A549 (cell line): ENCODE measurements around the gene PAEP. TPM values are rescaled to one million over a fixed set of nuclear protein-coding genes. Genes with fewer than 3 reads are reported as not detected.

Experiments used
- ATAC-seq, 2 experiments: fragments of 200-7000 bp in 1 of 2; fragments of >200 bp in 1 of 2; cut with Nextera tagmentation in 1 of 2; cut with Tn5 transposase in 1 of 2; 3 replicates each; pipeline versions ENCODE4 v1.8.0 to v1.9.1; 2018 to 2020; ENCODE audit warnings: mild to moderate bottlenecking in 1 of 2, moderate library complexity in 1 of 2
- CTCF ChIA-PET: fragments of 300-600 bp; sonication (Branson Sonifier 250); formaldehyde crosslinking; extraction: SDS; loops from one replicate; lab custom pipeline; 2021; ENCODE audit warnings: antibody characterized with exemption, inconsistent platforms; lab: Yijun Ruan, JAX
- POLR2A ChIA-PET: fragments of 350-600 bp; formaldehyde crosslinking; extraction: SDS; loops from one replicate; lab custom pipeline; 2021; ENCODE audit warnings: antibody characterized with exemption, inconsistent platforms; lab: Yijun Ruan, JAX
- DNase-seq, 2 experiments: peaks; one replicate each; pipeline versions ENCODE4 v3.0.0 to v3.0.0-alpha.2; 2011 to 2016; ENCODE audit warnings: low read depth in 1 of 2, low spot score in 1 of 2
- FAIRE-seq: peaks from 2 replicates; lab custom pipeline; 2011; peaks lifted over from hg19 to GRCh38; lab: Jason Lieb, UNC
- H3K27ac ChIP-seq, 2 experiments: fragments of >200 bp; sonication (Bioruptor Twin); formaldehyde crosslinking; 3 replicates each; pipeline ENCODE4 v1.5.1; 2016 to 2017
- H3K4me1 ChIP-seq: fragments of >200 bp; sonication (Bioruptor Twin); formaldehyde crosslinking; 3 replicates; pipeline ENCODE4 v1.6.1; 2016
- H3K4me2 ChIP-seq: fragments of >200 bp; sonication (Bioruptor Twin); formaldehyde crosslinking; 3 replicates; pipeline ENCODE4 v1.6.1; 2016
- H3K4me3 ChIP-seq: fragments of >200 bp; sonication (Bioruptor Twin); formaldehyde crosslinking; 3 replicates; pipeline ENCODE4 v1.5.1; 2016
- H3K9me3 ChIP-seq: fragments of >200 bp; sonication (Bioruptor Twin); formaldehyde crosslinking; 3 replicates; pipeline ENCODE4 v1.6.1; 2016
- BHLHE40 ChIP-seq: IDR thresholded peaks from 2 replicates; pipeline ENCODE4 v1.6.1; 2012; ENCODE audit warnings: low read depth, low read length, inconsistent platforms
- CHD2 ChIP-seq: fragments of 150-350 bp; IDR thresholded peaks from 2 replicates; pipeline ENCODE4 v1.6.1; 2014; ENCODE audit warnings: low read length; ENCODE audit not compliant: partially characterized antibody
- CHD4 ChIP-seq: fragments of 200-600 bp; sonication (generic); IDR thresholded peaks from 2 replicates; pipeline ENCODE4 v1.6.1; 2016; ENCODE audit warnings: antibody characterized with exemption, mild to moderate bottlenecking, borderline replicate concordance
- CTCF ChIP-seq: fragments of >200 bp; sonication (Bioruptor Twin); formaldehyde crosslinking; IDR thresholded peaks from 3 replicates; pipeline ENCODE4 v1.5.1; 2016
- E2F6 ChIP-seq: IDR thresholded peaks from 2 replicates; pipeline ENCODE4 v1.6.1; 2012; ENCODE audit warnings: low read depth, borderline replicate concordance
- ELK1 ChIP-seq: fragments of 150-350 bp; IDR thresholded peaks from 2 replicates; pipeline ENCODE4 v1.6.1; 2014; ENCODE audit warnings: low read depth, mild to moderate bottlenecking, low read length
- FOSB ChIP-seq: fragments of 250-450 bp; sonication (Bioruptor Pico); IDR thresholded peaks from 2 replicates; pipeline ENCODE4 v1.5.0; 2020; ENCODE audit warnings: mild to moderate bottlenecking, moderate library complexity
- FOXS1 ChIP-seq: fragments of 250-450 bp; sonication (Bioruptor Pico); IDR thresholded peaks from 2 replicates; pipeline ENCODE4 v1.5.0; 2020; ENCODE audit warnings: mild to moderate bottlenecking, moderate library complexity
- GATA3 ChIP-seq: IDR thresholded peaks from 2 replicates; pipeline ENCODE4 v1.6.1; 2012; ENCODE audit warnings: borderline replicate concordance
- HDAC2 ChIP-seq: fragments of 200-600 bp; sonication (generic); IDR thresholded peaks from 2 replicates; pipeline ENCODE4 v1.6.1; 2016
- HOXB5 ChIP-seq: fragments of 250-450 bp; sonication (Bioruptor Pico); IDR thresholded peaks from 2 replicates; pipeline ENCODE4 v1.5.0; 2020; ENCODE audit warnings: mild to moderate bottlenecking, moderate library complexity
- JUNB ChIP-seq: fragments of >200 bp; sonication (Bioruptor Twin); formaldehyde crosslinking; IDR thresholded peaks from 2 replicates; pipeline ENCODE4 v1.6.1; 2016
- KDM1A ChIP-seq: fragments of 200-600 bp; sonication (generic); IDR thresholded peaks from 2 replicates; pipeline ENCODE4 v1.6.1; 2016; ENCODE audit warnings: low read depth, mild to moderate bottlenecking
- MAX ChIP-seq: IDR thresholded peaks from 2 replicates; pipeline ENCODE4 v1.6.1; 2012
- MYC ChIP-seq: IDR thresholded peaks from 2 replicates; pipeline ENCODE4 v1.6.1; 2012; ENCODE audit warnings: mild to moderate bottlenecking, inconsistent platforms, low read length, improper control_type of control experiment, borderline replicate concordance
- PHF8 ChIP-seq: fragments of 200-600 bp; sonication (generic); IDR thresholded peaks from 2 replicates; pipeline ENCODE4 v1.6.1; 2016; ENCODE audit warnings: low read depth, mild to moderate bottlenecking, antibody characterized with exemption, moderate library complexity, borderline replicate concordance
- POLR2A ChIP-seq: IDR thresholded peaks from 2 replicates; pipeline ENCODE4 v1.6.1; 2012; ENCODE audit warnings: mild to moderate bottlenecking, low read length
- POLR2AphosphoS2 ChIP-seq: conservative IDR thresholded peaks from 2 replicates; pipeline ENCODE4 v1.6.1; 2012; ENCODE audit warnings: low read length, improper control_type of control experiment, inconsistent platforms
- RAD21 ChIP-seq, 2 experiments: fragments of >200 bp in 1 of 2; sonication (Bioruptor Twin) in 1 of 2; formaldehyde crosslinking in 1 of 2; IDR thresholded peaks in 1 of 2; conservative IDR thresholded peaks in 1 of 2; 2 replicates in 1 of 2; 3 replicates in 1 of 2; pipeline ENCODE4 v1.6.1; 2012 to 2018; ENCODE audit warnings: inconsistent platforms in 1 of 2
- RARB ChIP-seq: fragments of 250-450 bp; sonication (Bioruptor Pico); IDR thresholded peaks from 2 replicates; pipeline ENCODE4 v1.8.0; 2021; ENCODE audit warnings: mild to moderate bottlenecking, moderate library complexity
- RCOR1 ChIP-seq: fragments of 150-350 bp; IDR thresholded peaks from 2 replicates; pipeline ENCODE4 v1.6.1; 2014; ENCODE audit warnings: antibody characterized with exemption, low read length, low read depth
- REST ChIP-seq: fragments of 200-600 bp; sonication (generic); IDR thresholded peaks from 2 replicates; pipeline ENCODE4 v1.6.1; 2016; ENCODE audit warnings: antibody characterized with exemption, mild to moderate bottlenecking, moderate library complexity
- TFCP2L1 ChIP-seq: fragments of 250-450 bp; sonication (Bioruptor Pico); IDR thresholded peaks from 2 replicates; pipeline ENCODE4 v1.5.0; 2021; ENCODE audit warnings: mild to moderate bottlenecking
- TP53 ChIP-seq: fragments of 250-450 bp; sonication (Bioruptor Pico); IDR thresholded peaks from 2 replicates; pipeline ENCODE4 v1.5.0; 2021; ENCODE audit warnings: mild to moderate bottlenecking, moderate library complexity
- ZNF302 ChIP-seq: fragments of 250-450 bp; sonication (Bioruptor Pico); IDR thresholded peaks from 2 replicates; pipeline ENCODE4 v1.9.0; 2021; ENCODE audit warnings: inconsistent platforms, mild to moderate bottlenecking, moderate library complexity
- WGBS: methylation state at CpG from one replicate; pipeline ENCODE4 v1.1.6; 2017; ENCODE audit errors: missing lambda C conversion rate; 5-methylcytosine and 5-hydroxymethylcytosine counted together
- polyA plus RNA-seq, 4 experiments: library from polyadenylated mRNA; depleted of rRNA in 3 of 4; stranded (reverse); fragments of >200 nt; fragmentation: RNase III in 1 of 4; extraction: RNeasy Plus Mini Kit Qiagen cat#74134 plus additional on column Dnase treatment in 1 of 4; gene quantifications; 2 replicates in 3 of 4; 3 replicates in 1 of 4; pipeline ENCODE4 v1.2.3, GENCODE V29; 2011 to 2017

PAEP gene
- polyA plus RNA-seq, 2 of the 4 experiments (the other 2 are of a cell fraction): not detected

GRCh38 chr9:135554718-135555117, 6.8 kb upstream of the PAEP start:
- ATAC-seq (peak in 1 of 2 experiments; percentile 40; a peak in 1 of 6 replicates), DNase-seq (peak in 1 of 2 experiments; percentile 21), FAIRE-seq (no peak)
- Histone ChIP-seq H3K4me1 (0 out of 3 replicates have a peak, but pooled peaks cover 2% of the 10 kb centered on the region), H3K4me2 (0 out of 3 replicates have a peak overlapping the region, but pooled peaks have one; percentile 3), H3K9me3 (no peaks in the 10 kb centered on the region), H3K27ac (no peak overlapping the region), H3K4me3 (no peak overlapping the region)
- WGBS: 22% methylated on average over 4 of the region's 4 CpGs
- TF ChIP-seq HDAC2 (no peak), CHD4 (no peak), ELK1 (no peak), POLR2AphosphoS2 (no peak), KDM1A (no peak), TFCP2L1 (no peak), GATA3 (no peak), ZNF302 (CRISPR knock-in tag) (no peak), FOXS1 (no peak)
- CTCF ChIA-PET: no interaction called here
- POLR2A ChIA-PET: no interaction called here

- H3K4me3 ChIP-seq: no peak overlapping the region
- 14% methylated on average over 5 of the region's 5 CpGs for WGBS
- CTCF ChIA-PET: interaction anchor here (1.5 kb wide), 1 partner anchor 48 kb away, joined by 4 read pairs; no protein-coding TSS in a partner anchor
- no peak overlapping the region for H3K27ac ChIP-seq
- H3K9me3 ChIP-seq: no peaks in the 10 kb centered on the region
- POLR2A ChIA-PET: no interaction called here
- FAIRE-seq (no peak), DNase-seq (peak in 1 of 2 experiments; percentile 55), ATAC-seq (peak; percentile 34 to 51; a peak in 3 of 6 replicates)
- H3K4me2 ChIP-seq: 0 out of 3 replicates have a peak overlapping the region, but pooled peaks have one; percentile 3
- 0 out of 3 replicates have a peak, but pooled peaks cover 2% of the 10 kb centered on the region for H3K4me1 ChIP-seq
- TF ChIP-seq FOSB (CRISPR knock-in tag) (no peak), FOXS1 (no peak), JUNB (no peak), PHF8 (no peak), RAD21 (conservative IDR thresholded peaks at IDR 0.05 in 1 of 2, IDR thresholded peaks at IDR 0.05 in 1 of 2) (no peak)
Observed at GRCh38 chr9:135555203-135555602, 6.4 kb upstream of the PAEP start.

GRCh38 chr9:135555910-135556309, 5.6 kb upstream of the PAEP start:
- no peak for FAIRE-seq
- CTCF ChIA-PET: interaction anchor here (0.6 to 1.5 kb wide), 2 partner anchors 37 to 48 kb away, joined by 3 to 4 read pairs; no protein-coding TSS in a partner anchor
- Histone ChIP-seq H3K9me3 (no peaks in the 10 kb centered on the region; the same call in 2 of the 3 replicates), H3K4me3 (no peak overlapping the region), H3K4me2 (no peak overlapping the region), H3K27ac (no peak overlapping the region), H3K4me1 (0 out of 3 replicates have a peak, but pooled peaks cover 2% of the 10 kb centered on the region)
- 72% methylated on average over 16 of the region's 16 CpGs for WGBS
- POLR2A ChIA-PET: no interaction called here
- ATAC-seq: no peak
- DNase-seq: no peak
- no peak for TF ChIP-seq HOXB5 (CRISPR knock-in tag)
- no peak for TF ChIP-seq BHLHE40
- no peak for TF ChIP-seq PHF8
- TF ChIP-seq MYC: no peak
- TF ChIP-seq ELK1: no peak
- no peak for TF ChIP-seq E2F6
- no peak for TF ChIP-seq TFCP2L1
- no peak for TF ChIP-seq CHD2
- TF ChIP-seq JUNB: no peak
- TF ChIP-seq RARB: no peak
- TF ChIP-seq MAX: no peak
- TF ChIP-seq POLR2A: no peak
- TF ChIP-seq POLR2AphosphoS2: no peak
- TF ChIP-seq RCOR1: no peak
- no peak for TF ChIP-seq TP53
- no peak for TF ChIP-seq CTCF
- TF ChIP-seq REST: no peak
